ENCODE results near the gene WBP1L.
"Not testable (repeated sequence)": the region's sequence is repeated elsewhere in the genome, so short reads cannot be mapped to it uniquely, and the experiment has no call there.

WBP1L gene

GRCh38 chr10:102743588-102744373 lies at the start of gene WBP1L:
TSS of gene WBP1L (plus strand) at chr10:102743948. CDS start at chr10:102744054, 106 bp downstream.
- in situ Hi-C loops (cut with HindIII; ENCODE audit: low pct_ligation_motif_present, low pct_unique_long_range_greater_than_20kb, low sequenced_read_pairs), result no loop called here
- peak; percentile 100 for DNase-seq

- in situ Hi-C loops (cut with HindIII; ENCODE audit: low pct_ligation_motif_present, low pct_unique_long_range_greater_than_20kb, low sequenced_read_pairs); DNase-seq: not testable (repeated sequence)
Measured at GRCh38 chr10:102695401-102695800, 48.3 kb upstream of the WBP1L start.

- in situ Hi-C loops (cut with HindIII; ENCODE audit: low pct_ligation_motif_present, low pct_unique_long_range_greater_than_20kb, low sequenced_read_pairs), result no loop called here
- DNase-seq, result no peak
Measured at GRCh38 chr10:102696736-102697135, 47.0 kb upstream of the WBP1L start.

- in situ Hi-C loops (cut with HindIII; ENCODE audit: low pct_ligation_motif_present, low pct_unique_long_range_greater_than_20kb, low sequenced_read_pairs), result no loop called here
- no peak for DNase-seq
Measured at GRCh38 chr10:102698894-102699293, 44.9 kb upstream of the WBP1L start.

GRCh38 chr10:102701272-102701671 lies 42.5 kb upstream of the WBP1L start:
- DNase-seq, result no peak

GRCh38 chr10:102701796-102702195 lies 42.0 kb upstream of the WBP1L start:
- in situ Hi-C loops (cut with HindIII; ENCODE audit: low pct_ligation_motif_present, low pct_unique_long_range_greater_than_20kb, low sequenced_read_pairs), result no loop called here

More at GRCh38 chr10:102701272-102701671, 42.5 kb upstream of the WBP1L start:
- in situ Hi-C loops (cut with HindIII; ENCODE audit: low pct_ligation_motif_present, low pct_unique_long_range_greater_than_20kb, low sequenced_read_pairs), result no loop called here

GRCh38 chr10:102702742-102703141 lies 41.0 kb upstream of the WBP1L start:
- DNase-seq, result no peak
- in situ Hi-C loops (cut with HindIII; ENCODE audit: low pct_ligation_motif_present, low pct_unique_long_range_greater_than_20kb, low sequenced_read_pairs), result no loop called here

More at GRCh38 chr10:102701796-102702195, 42.0 kb upstream of the WBP1L start:
- no peak for DNase-seq

GRCh38 chr10:102704915-102705314 lies 38.8 kb upstream of the WBP1L start:
- DNase-seq, result peak; percentile 93
- in situ Hi-C loops (cut with HindIII; ENCODE audit: low pct_ligation_motif_present, low pct_unique_long_range_greater_than_20kb, low sequenced_read_pairs), result no loop called here

- no peak for DNase-seq
- in situ Hi-C loops (cut with HindIII; ENCODE audit: low pct_ligation_motif_present, low pct_unique_long_range_greater_than_20kb, low sequenced_read_pairs), result no loop called here
Measured at GRCh38 chr10:102705531-102705930, 38.2 kb upstream of the WBP1L start.

- in situ Hi-C loops (cut with HindIII; ENCODE audit: low pct_ligation_motif_present, low pct_unique_long_range_greater_than_20kb, low sequenced_read_pairs), result no loop called here
- DNase-seq, result peak; percentile 79
Measured at GRCh38 chr10:102710609-102711008, 33.1 kb upstream of the WBP1L start.

GRCh38 chr10:102712089-102712488 lies 31.7 kb upstream of the WBP1L start:
- no peak for DNase-seq
- in situ Hi-C loops (cut with HindIII; ENCODE audit: low pct_ligation_motif_present, low pct_unique_long_range_greater_than_20kb, low sequenced_read_pairs), result no loop called here

GRCh38 chr10:102712843-102713538 lies 30.8 kb upstream of the WBP1L start:
- no peak for DNase-seq
- in situ Hi-C loops (cut with HindIII; ENCODE audit: low pct_ligation_motif_present, low pct_unique_long_range_greater_than_20kb, low sequenced_read_pairs), result no loop called here

- DNase-seq, result no peak
- in situ Hi-C loops (cut with HindIII; ENCODE audit: low pct_ligation_motif_present, low pct_unique_long_range_greater_than_20kb, low sequenced_read_pairs), result no loop called here
Measured at GRCh38 chr10:102713539-102713813, 30.3 kb upstream of the WBP1L start.

- peak; percentile 99 for DNase-seq
- in situ Hi-C loops (cut with HindIII; ENCODE audit: low pct_ligation_motif_present, low pct_unique_long_range_greater_than_20kb, low sequenced_read_pairs), result no loop called here
Measured at GRCh38 chr10:102713814-102714620, 29.7 kb upstream of the WBP1L start, which contains the start of gene ARL3. TSS of gene ARL3 (minus strand) at chr10:102714397. CDS start at chr10:102714275, 122 bp downstream.

GRCh38 chr10:102714621-102715455 lies 28.9 kb upstream of the WBP1L start, which contains the start of gene SFXN2:
TSS of gene SFXN2 (plus strand) at chr10:102714636. CDS start at chr10:102726637, 12,001 bp downstream.
- DNase-seq, result no peak
- in situ Hi-C loops (cut with HindIII; ENCODE audit: low pct_ligation_motif_present, low pct_unique_long_range_greater_than_20kb, low sequenced_read_pairs), result no loop called here

GRCh38 chr10:102715880-102716279 lies 27.9 kb upstream of the WBP1L start:
- in situ Hi-C loops (cut with HindIII; ENCODE audit: low pct_ligation_motif_present, low pct_unique_long_range_greater_than_20kb, low sequenced_read_pairs), result no loop called here
- no peak for DNase-seq

GRCh38 chr10:102716900-102717565 lies 26.7 kb upstream of the WBP1L start:
- DNase-seq; in situ Hi-C loops (cut with HindIII; ENCODE audit: low pct_ligation_motif_present, low pct_unique_long_range_greater_than_20kb, low sequenced_read_pairs): not testable (repeated sequence)

- no peak for DNase-seq
- in situ Hi-C loops (cut with HindIII; ENCODE audit: low pct_ligation_motif_present, low pct_unique_long_range_greater_than_20kb, low sequenced_read_pairs), result no loop called here
Measured at GRCh38 chr10:102718220-102718619, 25.5 kb upstream of the WBP1L start.

Data from ACHN (cell line).